Measurements from ENCODE around the gene KCNMA1.

KCNMA1 gene

DNA sequence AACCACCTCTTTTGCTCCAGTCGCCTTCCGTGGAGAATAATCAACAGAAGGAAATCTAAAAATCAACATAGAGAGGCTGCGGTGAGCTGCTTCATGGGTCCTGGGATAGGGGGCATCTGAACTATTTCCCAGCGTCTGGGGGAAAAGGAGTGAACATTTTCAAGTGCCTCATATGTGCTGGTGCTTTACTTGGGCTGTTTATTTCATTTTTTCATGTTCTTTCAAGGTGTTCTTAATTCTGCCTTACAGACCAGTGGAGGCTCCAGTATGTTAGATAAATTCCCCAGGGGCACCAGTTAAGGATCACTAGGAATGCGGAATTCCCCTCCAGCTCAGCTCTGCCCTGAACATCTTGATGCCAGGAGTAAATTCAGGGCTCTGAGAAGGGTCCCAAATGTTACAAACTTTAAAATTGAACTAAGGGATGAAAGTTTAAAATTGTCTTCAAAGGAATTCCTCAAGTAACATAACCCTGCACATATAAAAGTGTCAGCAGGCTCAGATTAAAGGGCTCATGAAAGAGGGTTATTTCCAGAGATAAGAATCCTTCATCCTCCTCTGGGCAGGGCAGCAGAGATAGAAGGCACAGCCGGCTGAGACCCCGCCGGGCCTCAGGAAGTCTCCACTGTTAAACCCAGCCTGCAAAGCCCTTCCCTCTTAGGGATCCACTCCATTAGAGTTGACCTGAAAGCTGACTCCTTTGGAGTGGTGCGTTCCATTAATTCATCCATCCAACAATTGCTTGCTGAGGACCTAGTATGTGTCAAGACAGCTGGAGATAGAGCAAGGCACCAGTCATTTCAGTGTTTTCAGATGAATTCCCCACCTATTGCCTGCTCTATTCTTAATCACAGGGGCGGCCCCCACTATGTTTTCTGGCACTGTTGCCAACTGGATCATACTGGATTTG lies 345.8 kb downstream of the KCNMA1 start:
- DNase-seq (ENCODE audit: insufficient read length, low spot score), result no peak
- no peak for FAIRE-seq

DNA sequence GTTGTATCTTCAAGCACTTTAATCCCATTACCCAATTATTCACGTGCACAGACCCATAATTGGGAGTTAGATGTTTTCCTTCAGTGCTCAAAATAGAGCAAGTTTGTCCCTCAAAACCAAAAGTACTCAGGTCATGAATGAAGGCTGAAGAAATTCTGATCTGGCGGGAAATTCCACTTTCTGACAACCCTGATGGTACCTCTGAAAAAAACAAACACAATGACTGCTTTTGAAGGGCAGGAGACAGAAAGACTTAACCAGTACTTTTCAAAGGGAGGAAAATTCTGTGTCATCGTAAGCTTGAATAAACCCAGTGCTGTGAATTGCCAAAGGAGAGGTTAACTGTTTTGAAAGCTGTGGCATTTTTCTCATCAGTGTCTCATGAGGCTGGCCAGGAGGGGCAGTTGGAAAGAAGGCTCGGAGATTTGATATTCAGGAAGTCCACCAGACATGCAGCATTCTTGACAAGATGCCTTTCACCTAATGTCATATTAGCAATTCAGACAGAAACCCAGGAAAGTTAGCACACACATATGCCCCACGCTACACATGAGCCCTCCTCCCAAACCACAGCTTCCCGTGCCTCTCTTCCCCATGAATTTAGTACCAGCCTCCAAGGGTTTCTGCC lies 347.0 kb downstream of the KCNMA1 start:
- no peak for DNase-seq (ENCODE audit: insufficient read length, low spot score)
- no peak for FAIRE-seq

DNA sequence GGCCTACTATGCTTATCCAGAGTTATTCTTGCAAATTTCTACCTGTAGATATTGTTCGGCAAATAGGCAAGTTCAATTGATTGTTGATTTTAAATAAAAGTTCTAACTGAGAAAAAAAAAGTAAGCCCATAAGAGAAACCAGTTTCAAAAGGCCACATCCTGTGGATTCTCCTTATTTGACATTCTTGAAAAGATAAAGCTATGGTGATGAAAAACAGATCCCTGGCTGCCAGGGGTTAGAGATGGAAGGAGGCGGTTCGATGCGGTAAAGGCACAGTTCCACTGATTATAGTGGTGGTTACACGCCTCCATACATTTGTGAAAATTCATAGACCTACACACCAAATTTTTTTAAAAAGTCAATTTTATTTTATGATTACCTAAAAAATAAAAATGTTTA lies 347.8 kb downstream of the KCNMA1 start:
- DNase-seq (ENCODE audit: insufficient read length, low spot score), result no peak

DNA sequence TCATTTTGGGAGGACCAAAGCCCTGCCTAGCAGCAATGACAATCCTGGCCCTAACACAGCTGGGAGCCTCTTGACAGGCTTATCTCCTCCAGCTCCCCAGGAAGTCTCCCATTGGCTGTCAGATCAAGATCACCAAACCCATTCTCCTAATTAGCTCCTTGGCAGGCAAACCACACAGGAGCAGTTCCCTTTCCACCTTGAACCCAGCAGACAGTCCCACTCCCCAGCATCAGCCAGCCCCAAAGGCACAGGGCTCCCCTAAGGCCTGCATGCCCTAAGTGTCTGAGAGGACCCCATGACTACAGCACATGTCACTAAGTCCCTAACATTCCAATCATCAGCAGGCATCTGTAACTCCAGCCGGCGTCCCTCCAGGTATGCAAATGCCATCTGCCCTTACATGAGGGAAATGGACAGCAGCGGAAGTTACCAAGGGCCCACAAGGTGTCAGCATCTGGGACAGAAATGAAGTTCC lies 348.5 kb downstream of the KCNMA1 start:
- no peak for FAIRE-seq

More for the DNA sequence above, 347.8 kb downstream of the KCNMA1 start:
- no peak for FAIRE-seq

GRCh38 chr10:77287647-77288120 lies 349.9 kb downstream of the KCNMA1 start:
- FAIRE-seq (no peak), DNase-seq (ENCODE audit: insufficient read length, low spot score) (no peak)

More for the DNA sequence above, 348.5 kb downstream of the KCNMA1 start:
- DNase-seq (ENCODE audit: insufficient read length, low spot score), result no peak

GRCh38 chr10:77286531-77287508 lies 350.8 kb downstream of the KCNMA1 start:
- DNase-seq (ENCODE audit: insufficient read length, low spot score), result no peak
- no peak for FAIRE-seq

DNA sequence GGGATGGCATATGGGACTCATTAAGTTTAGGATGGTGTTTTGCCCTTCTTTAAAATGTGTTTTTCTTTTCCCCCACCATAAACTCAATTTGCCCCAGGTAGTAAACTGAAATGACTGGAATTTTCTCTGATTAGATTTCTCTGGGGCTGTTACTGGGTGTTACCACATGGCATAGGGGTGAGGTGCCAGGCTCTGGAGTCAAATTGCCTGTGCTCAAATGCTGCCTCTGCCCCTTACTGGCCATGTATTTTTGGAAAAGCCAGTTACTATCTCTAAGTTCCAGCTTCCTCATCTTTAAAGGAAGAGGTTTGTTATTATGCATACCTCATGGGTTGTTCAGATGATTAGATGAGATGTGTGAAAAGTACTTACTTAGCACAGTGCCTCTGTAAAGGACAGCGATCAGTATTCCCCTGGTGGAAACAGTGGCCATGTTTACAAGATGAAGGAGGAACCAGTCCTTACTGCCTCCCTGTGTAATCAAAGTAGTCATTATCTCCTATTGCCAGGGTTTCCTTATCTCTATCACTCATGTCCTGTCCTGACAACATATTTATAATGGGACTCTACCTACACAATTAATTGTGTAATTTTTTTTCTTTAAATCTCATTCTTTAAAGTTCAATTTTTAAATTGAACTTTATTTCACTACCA lies 352.0 kb downstream of the KCNMA1 start:
- DNase-seq (ENCODE audit: insufficient read length, low spot score), result no peak
- FAIRE-seq, result no peak

GRCh38 chr10:77284797-77285196 lies 352.8 kb downstream of the KCNMA1 start:
- FAIRE-seq (no peak), DNase-seq (ENCODE audit: insufficient read length, low spot score) (no peak)

- no peak for FAIRE-seq
- no peak for DNase-seq (ENCODE audit: insufficient read length, low spot score)
Observed at GRCh38 chr10:77283326-77283725, 354.3 kb downstream of the KCNMA1 start.

DNA sequence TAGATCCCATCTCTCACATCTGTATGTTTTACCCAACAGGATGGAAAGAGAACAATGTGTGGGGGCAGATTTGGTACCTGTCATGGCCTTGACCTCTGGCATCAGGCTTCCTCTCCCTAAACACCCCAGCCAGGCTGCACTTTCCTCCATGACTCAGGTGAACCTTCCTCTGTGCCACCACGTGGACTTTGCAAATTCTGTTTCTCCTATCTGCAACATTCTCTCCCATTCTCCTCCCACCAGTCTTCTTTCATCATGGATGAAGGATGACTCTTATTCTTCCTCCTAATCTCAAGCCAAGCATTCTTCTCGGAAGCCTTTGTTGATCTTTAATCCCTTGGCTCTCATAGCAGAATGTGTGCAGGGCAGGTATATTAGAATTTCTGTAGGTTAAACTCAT lies 355.4 kb downstream of the KCNMA1 start:
- FAIRE-seq, result no peak
- no peak for DNase-seq (ENCODE audit: insufficient read length, low spot score)

DNA sequence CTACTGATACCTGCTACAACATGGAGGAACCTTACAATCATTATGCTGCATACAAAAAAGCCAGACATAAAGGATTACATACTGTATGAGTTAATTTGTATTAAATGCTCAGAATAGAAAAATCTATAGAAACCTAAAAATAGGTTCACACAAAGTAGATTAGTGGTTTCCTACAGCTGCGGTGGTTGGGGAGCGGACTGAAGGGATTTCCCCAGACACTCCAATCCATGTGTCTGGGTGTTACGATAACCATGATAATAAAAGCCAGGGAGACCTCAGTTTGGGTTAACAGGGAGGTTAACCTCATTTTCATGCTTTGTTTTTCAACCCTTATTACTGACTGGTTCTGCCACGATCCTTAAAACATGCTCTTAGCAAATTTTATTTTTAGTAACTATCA lies 355.9 kb downstream of the KCNMA1 start:
- no peak for DNase-seq (ENCODE audit: insufficient read length, low spot score)
- no peak for FAIRE-seq

DNA sequence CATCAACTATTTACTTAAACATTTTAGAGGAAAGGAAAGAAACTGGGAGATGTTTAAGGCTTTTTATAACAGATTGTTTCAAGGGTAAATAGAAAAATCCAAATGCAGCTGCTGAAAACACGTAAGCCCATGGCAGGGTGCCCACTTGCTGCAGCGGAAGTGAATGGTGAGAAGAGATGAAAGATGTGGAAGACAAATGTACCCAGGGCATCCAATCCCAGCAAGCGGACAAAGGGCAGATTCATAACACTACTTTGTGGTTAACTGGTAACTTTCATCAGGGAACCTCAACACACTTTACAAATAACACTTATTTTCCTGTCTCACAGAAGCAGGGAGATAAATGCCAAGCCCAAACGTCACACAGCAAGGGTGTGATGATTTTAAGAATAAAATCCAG lies 358.4 kb downstream of the KCNMA1 start:
- DNase-seq (ENCODE audit: insufficient read length, low spot score), result no peak
- FAIRE-seq, result no peak

DNA sequence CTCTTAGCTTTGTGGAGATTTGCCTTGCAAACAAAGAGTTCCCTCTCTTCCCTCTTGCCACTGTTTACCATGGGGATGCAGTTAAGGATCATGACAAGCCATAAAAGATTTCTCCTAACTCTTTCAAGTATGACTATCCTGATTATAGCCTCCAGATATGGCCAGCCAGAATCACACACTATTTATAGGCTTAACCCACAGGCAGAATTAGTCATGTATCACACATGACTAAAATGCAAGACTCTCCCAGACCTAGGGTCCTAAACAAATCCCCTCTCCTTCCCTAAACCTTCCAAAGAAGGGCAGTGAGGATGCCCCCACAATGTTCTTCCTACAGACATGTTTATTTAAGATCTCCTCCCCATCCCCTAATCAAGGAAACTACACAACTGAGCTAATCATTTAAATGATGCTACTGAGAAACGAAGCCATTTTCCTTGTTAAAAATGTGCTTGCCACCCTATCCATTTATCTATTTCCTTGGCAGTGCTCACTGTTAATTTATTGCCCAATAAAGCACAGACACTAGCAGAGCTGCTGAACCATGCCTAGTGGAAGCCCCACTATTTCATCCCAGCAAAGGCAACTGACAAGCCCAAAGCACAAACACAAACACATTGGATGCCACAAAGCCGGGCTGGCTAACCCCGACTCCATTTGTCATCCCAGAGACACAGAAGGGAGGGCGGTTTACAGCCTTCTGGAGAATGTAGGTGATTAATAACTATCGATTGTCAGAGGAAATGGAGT lies 363.4 kb downstream of the KCNMA1 start:
- DNase-seq (ENCODE audit: insufficient read length, low spot score), result no peak
- no peak for FAIRE-seq

GRCh38 chr10:77269163-77269562 lies 368.4 kb downstream of the KCNMA1 start:
- FAIRE-seq (no peak), DNase-seq (ENCODE audit: insufficient read length, low spot score) (no peak)

GRCh38 chr10:77268721-77269120 lies 368.9 kb downstream of the KCNMA1 start:
- no peak for FAIRE-seq

DNA sequence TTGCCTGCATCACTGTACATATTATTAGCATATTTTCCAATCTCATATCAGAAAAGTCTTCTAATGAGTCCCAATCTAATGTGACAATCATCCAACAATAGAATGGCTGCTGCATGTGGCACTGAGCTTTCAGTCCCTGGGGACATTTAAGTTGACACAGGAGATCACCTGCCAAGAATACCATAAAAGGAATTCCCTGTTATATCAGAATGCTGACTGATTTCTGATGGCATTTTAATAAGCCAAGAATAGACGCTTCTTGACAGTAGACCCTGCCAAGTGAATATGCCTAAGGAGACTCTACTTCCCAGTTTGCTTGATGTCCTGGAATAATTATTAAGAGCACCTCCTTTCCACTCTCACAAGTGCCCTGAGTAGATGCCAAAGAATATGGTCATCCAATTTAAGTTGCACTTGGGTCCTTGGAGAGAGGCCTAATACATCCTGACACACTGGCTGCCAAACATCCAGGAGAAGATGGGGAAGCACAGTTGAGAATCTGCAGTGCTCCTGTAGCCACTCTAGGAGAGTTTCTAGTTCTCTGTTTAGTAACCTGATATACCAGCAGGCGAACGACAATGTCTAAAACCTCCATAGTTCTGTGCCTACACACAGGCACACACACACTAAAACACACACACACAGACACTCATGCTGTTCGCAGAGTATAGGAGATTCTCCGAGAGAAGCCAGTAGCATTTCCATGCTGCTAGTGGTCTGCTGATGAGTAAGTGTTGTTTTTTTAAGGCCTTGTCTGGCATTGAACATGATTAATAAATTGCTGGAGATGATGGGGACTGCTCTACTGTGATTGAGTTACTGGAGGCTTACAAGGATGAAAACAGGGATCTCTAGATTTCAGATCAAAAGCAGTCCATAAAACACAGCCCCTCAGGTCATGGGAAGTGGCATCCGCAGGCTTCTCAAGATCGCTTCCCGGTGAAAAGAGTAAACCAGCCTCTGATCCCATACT lies 369.6 kb downstream of the KCNMA1 start:
- DNase-seq (ENCODE audit: insufficient read length, low spot score) (no peak), FAIRE-seq (no peak)

More at GRCh38 chr10:77268721-77269120, 368.9 kb downstream of the KCNMA1 start:
- DNase-seq (ENCODE audit: insufficient read length, low spot score), result no peak

GRCh38 chr10:77266242-77266641 lies 371.4 kb downstream of the KCNMA1 start:
- DNase-seq (ENCODE audit: insufficient read length, low spot score), result no peak
- no peak for FAIRE-seq

GRCh38 chr10:77264527-77264926 lies 373.1 kb downstream of the KCNMA1 start:
- FAIRE-seq, result no peak
- DNase-seq (ENCODE audit: insufficient read length, low spot score), result no peak

Data from GM19239 (cell line).